GM12892 (cell line): ENCODE measurements around the gene IL3.

Experiments
- POLR2A ChIP-seq: IDR thresholded peaks from 2 replicates; pipeline ENCODE4 v1.6.1; 2011; ENCODE audit warnings: low read depth, low read length, control low read depth
- TAF1 ChIP-seq: IDR thresholded peaks from 2 replicates; pipeline ENCODE4 v1.6.1; 2011; ENCODE audit warnings: low read depth, mild to moderate bottlenecking, control low read depth, low read length, borderline replicate concordance

- TF ChIP-seq POLR2A = no peak
- TF ChIP-seq TAF1 = no peak
Observed at GRCh38 chr5:132096904-132097303, 36.4 kb downstream of the IL3 start.
